Upper lobe of left lung (tissue), 6 donors: ENCODE results near the gene HMGN5. TPM values are rescaled to one million over a fixed set of nuclear protein-coding genes. Genes with fewer than 3 reads are reported as not detected.

Experiments used
- ATAC-seq, 2 donors: fragments of 200-7000 bp; cut with Tn5 transposase; one replicate each; pipeline ENCODE4 v1.9.1; 2022; ENCODE audit warnings: mild to moderate bottlenecking in 2 of 2, moderate library complexity in 2 of 2; ENCODE audit not compliant: low FRiP score in 2 of 2
- DNase-seq, 2 donors: peaks; one replicate each; pipeline ENCODE4 v3.0.0-alpha.2; 2019 to 2020
- H3K27ac ChIP-seq, 4 donors: fragments of 200-600 bp; sonication (generic); one replicate each; pipeline ENCODE4 v1.5.1; 2016 to 2019
- H3K27me3 ChIP-seq, 4 donors: fragments of 200-600 bp; sonication (generic); one replicate each; pipeline ENCODE4 v1.5.1; 2017 to 2019
- H3K36me3 ChIP-seq, 4 donors: fragments of 200-600 bp; sonication (generic); one replicate each; pipeline ENCODE4 v1.5.1; 2016 to 2019
- H3K4me1 ChIP-seq, 4 donors: fragments of 200-600 bp; sonication (generic); one replicate each; pipeline ENCODE4 v1.5.1; 2018 to 2019
- H3K4me3 ChIP-seq, 4 donors: fragments of 200-600 bp; sonication (generic); one replicate each; pipeline ENCODE4 v1.5.1; 2017 to 2019; ENCODE audit warnings: mild to moderate bottlenecking in 2 of 4, moderate library complexity in 1 of 4
- H3K9me3 ChIP-seq, 4 donors: fragments of 200-600 bp; sonication (generic); one replicate each; pipeline ENCODE4 v1.5.1; 2018 to 2019
- EP300 ChIP-seq, 4 donors: sonication (generic); formaldehyde crosslinking; IDR thresholded peaks; one replicate each; pipeline ENCODE4 v1.5.1; 2017; ENCODE audit warnings: antibody characterized with exemption in 4 of 4, control low read depth in 2 of 4
- POLR2A ChIP-seq, 4 donors: fragments of 450-650 bp; IDR thresholded peaks; one replicate each; pipeline ENCODE4 v1.5.1; 2016 to 2017; ENCODE audit warnings: antibody characterized with exemption in 4 of 4, mild to moderate bottlenecking in 2 of 4
- POLR2AphosphoS5 ChIP-seq, 2 donors: sonication (generic); formaldehyde crosslinking; IDR thresholded peaks; one replicate each; pipeline ENCODE4 v1.5.1; 2017; ENCODE audit warnings: antibody characterized with exemption in 2 of 2
- WGBS, 2 donors: methylation state at CpG; one replicate each; pipeline ENCODE4 v1.1.5; 2017 to 2018; 5-methylcytosine and 5-hydroxymethylcytosine counted together
- total RNA-seq, 6 donors: library from RNA; depleted of rRNA in 4 of 6; stranded (reverse); fragments of >200 nt in 4 of 6; gene quantifications; one replicate each; pipeline versions ENCODE4 v1.1.0 to v1.2.1, GENCODE V29; 2016 to 2021
- TF ChIP-seq, protein P1 (sequence below), 6 experiments: fragments of 450-650 bp in 4 of 6; fragments of 200-600 bp in 2 of 6; sonication (generic) in 2 of 6; IDR thresholded peaks; one replicate each; pipeline ENCODE4 v1.5.1; 2016 to 2019; ENCODE audit warnings: antibody characterized with exemption in 6 of 6
- donor health status: DM: no; HTN: no; CAD: no; lungs with moderate emphysema.
- donor health status: DM: no; HTN: yes; CAD: no; lungs with severe emphysema.

HMGN5 gene
- total RNA-seq, 6 donors from 2014 or later, result 2.2 to 8.9 (median 5.8) TPM; not detected in 1

DNA sequence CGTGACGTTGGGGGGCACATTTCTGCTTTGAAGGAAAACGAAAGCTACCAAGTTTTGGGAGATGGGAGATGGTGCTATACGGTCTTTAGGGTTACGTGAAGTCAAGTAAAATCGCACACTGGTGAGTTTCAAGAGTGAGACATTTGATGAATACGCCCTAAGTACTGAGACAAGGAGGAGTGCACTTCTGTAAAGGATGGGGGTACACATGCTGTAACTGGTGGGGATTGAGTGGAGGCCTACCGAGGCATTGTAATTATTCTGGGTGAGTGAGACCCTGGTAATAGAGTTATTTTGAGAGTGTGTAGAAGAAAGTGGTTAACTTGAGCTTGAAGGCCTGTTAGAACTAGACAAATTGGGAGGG lies 725 bp upstream of the HMGN5 start:
- TF ChIP-seq POLR2A (IDR thresholded peaks at IDR 0.05) (no peak), EP300 (IDR thresholded peaks at IDR 0.05) (no peak), POLR2AphosphoS5 (IDR thresholded peaks at IDR 0.05) (no peak)
- TF ChIP-seq, protein P1, sequence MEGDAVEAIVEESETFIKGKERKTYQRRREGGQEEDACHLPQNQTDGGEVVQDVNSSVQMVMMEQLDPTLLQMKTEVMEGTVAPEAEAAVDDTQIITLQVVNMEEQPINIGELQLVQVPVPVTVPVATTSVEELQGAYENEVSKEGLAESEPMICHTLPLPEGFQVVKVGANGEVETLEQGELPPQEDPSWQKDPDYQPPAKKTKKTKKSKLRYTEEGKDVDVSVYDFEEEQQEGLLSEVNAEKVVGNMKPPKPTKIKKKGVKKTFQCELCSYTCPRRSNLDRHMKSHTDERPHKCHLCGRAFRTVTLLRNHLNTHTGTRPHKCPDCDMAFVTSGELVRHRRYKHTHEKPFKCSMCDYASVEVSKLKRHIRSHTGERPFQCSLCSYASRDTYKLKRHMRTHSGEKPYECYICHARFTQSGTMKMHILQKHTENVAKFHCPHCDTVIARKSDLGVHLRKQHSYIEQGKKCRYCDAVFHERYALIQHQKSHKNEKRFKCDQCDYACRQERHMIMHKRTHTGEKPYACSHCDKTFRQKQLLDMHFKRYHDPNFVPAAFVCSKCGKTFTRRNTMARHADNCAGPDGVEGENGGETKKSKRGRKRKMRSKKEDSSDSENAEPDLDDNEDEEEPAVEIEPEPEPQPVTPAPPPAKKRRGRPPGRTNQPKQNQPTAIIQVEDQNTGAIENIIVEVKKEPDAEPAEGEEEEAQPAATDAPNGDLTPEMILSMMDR (IDR thresholded peaks at IDR 0.05), result no peak
- DNase-seq, result no peak
- H3K4me1 ChIP-seq, result no peaks in the 10 kb centered on the region
- peak overlapping the region; percentile 80 to 86 (median 80) for H3K27ac ChIP-seq
- peak; percentile 51 to 59 for ATAC-seq
- no peaks in the 10 kb centered on the region for H3K9me3 ChIP-seq
- no peaks in the 10 kb centered on the region for H3K36me3 ChIP-seq
- H3K27me3 ChIP-seq, result no peaks in the 10 kb centered on the region
- H3K4me3 ChIP-seq, result peak overlapping the region; percentile 31 to 64 (median 51)
- WGBS, 2 donors, result 1 to 28% methylated on average over 8 of the region's 8 CpGs

DNA sequence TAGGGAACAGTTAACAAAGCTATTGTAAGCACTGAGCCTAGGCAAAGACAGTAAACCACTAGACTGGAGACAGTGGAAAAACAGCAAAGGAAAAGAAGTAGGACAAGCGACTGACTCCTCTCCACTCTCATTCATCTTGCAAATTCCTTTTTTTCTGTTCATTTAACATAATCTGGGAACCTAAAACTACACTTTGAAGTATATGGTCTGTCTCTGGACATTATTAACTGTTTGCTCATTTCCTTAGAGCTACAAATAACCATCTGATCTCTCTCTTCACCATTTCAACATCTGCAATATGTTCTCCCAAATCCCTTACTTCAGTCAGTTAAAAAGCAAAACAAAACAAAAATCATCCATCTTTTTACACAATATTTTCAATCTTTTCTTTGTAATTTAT lies 642 bp downstream of the HMGN5 start:
- Histone ChIP-seq H3K36me3 (no peaks in the 10 kb centered on the region), H3K27me3 (no peaks in the 10 kb centered on the region), H3K27ac (peak overlapping the region; percentile 80 to 86 (median 80)), H3K4me1 (no peaks in the 10 kb centered on the region), H3K4me3 (peak overlapping the region in 3 of 4 donors; percentile 49 to 64 (median 53)), H3K9me3 (no peaks in the 10 kb centered on the region)
- no peak for TF ChIP-seq POLR2A (IDR thresholded peaks at IDR 0.05)
- no peak for TF ChIP-seq EP300 (IDR thresholded peaks at IDR 0.05)
- TF ChIP-seq, protein P1 (IDR thresholded peaks at IDR 0.05), result no peak
- TF ChIP-seq POLR2AphosphoS5 (IDR thresholded peaks at IDR 0.05), result no peak
- DNase-seq, result no peak
- 43 to 44% methylated on average over 1 of the region's 1 CpG for WGBS, 2 donors
- no peak for ATAC-seq

DNA sequence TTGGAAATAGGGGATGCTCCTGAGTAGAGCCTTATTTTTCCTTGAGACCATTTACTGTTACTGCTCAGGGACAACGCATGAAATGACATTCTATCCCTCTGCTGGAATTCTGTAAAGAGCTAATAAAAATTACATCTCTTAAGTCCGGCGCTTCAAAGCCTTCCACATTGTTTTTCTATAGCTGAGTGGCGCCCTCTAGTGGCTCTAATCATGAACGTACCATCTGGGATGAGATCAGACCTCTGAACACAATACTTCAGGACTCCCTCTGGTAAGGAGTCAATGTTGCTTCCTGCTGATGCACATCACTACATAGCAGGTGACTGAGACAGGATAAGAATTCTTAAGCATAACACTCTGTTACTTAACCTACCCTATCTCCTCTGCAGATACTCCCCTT lies 6.0 kb downstream of the HMGN5 start:
- Histone ChIP-seq H3K27ac (no peak overlapping the region), H3K4me3 (no peak overlapping the region), H3K27me3 (no peaks in the 10 kb centered on the region), H3K9me3 (no peaks in the 10 kb centered on the region), H3K36me3 (no peaks in the 10 kb centered on the region), H3K4me1 (peaks cover 0 to 5% (median 0%) of the 10 kb centered on the region in 4 donors)
- TF ChIP-seq, protein P1 (IDR thresholded peaks at IDR 0.05), result peak; percentile 27 to 63 (median 48)
- TF ChIP-seq POLR2A (IDR thresholded peaks at IDR 0.05), result no peak
- peak in 1 of 2 donors; percentile 57 for DNase-seq
- peak; percentile 71 to 77 for ATAC-seq
- 10 to 13% methylated on average over 4 to 5 of the region's 5 CpGs for WGBS, 2 donors

GRCh38 chrX:81195259-81195658 lies 6.5 kb downstream of the HMGN5 start:
- no peaks in the 10 kb centered on the region for H3K27me3 ChIP-seq
- no peaks in the 10 kb centered on the region for H3K36me3 ChIP-seq
- no peak for ATAC-seq
- DNase-seq, result no peak
- no peaks in the 10 kb centered on the region for H3K9me3 ChIP-seq
- H3K27ac ChIP-seq, result no peak overlapping the region
- H3K4me1 ChIP-seq, result peaks cover 0 to 5% (median 0%) of the 10 kb centered on the region in 4 donors
- no peak for TF ChIP-seq POLR2AphosphoS5 (IDR thresholded peaks at IDR 0.05)
- TF ChIP-seq, protein P1 (IDR thresholded peaks at IDR 0.05), result no peak
- no peak for TF ChIP-seq EP300 (IDR thresholded peaks at IDR 0.05)
- no peak for TF ChIP-seq POLR2A (IDR thresholded peaks at IDR 0.05)
- WGBS, 2 donors, result 81 to 92% methylated on average over 2 of the region's 2 CpGs
- H3K4me3 ChIP-seq, result no peak overlapping the region

- Histone ChIP-seq H3K36me3 (no peaks in the 10 kb centered on the region), H3K27ac (no peak overlapping the region), H3K4me3 (no peak overlapping the region), H3K27me3 (no peaks in the 10 kb centered on the region), H3K4me1 (no peaks in the 10 kb centered on the region), H3K9me3 (no peaks in the 10 kb centered on the region)
- no peak for TF ChIP-seq POLR2A (IDR thresholded peaks at IDR 0.05)
- TF ChIP-seq EP300 (IDR thresholded peaks at IDR 0.05), result no peak
- TF ChIP-seq, protein P1 (IDR thresholded peaks at IDR 0.05), result peak in 2 of 6 experiments; percentile 22 to 28
- ATAC-seq (no peak), DNase-seq (no peak)
- WGBS, 2 donors, result 21 to 46% methylated on average over 1 of the region's 1 CpG
These were observed 27.4 kb downstream of the HMGN5 start for GRCh38 chrX:81174286-81174685.
